GM20000 (cell line): ENCODE measurements around the gene MET.
"Not testable (repeated sequence)": the region's sequence is repeated elsewhere in the genome, so short reads cannot be mapped to it uniquely, and the experiment has no call there.

Experiments
- DNase-seq: peaks from one replicate; pipeline ENCODE4 v3.0.0; 2012; ENCODE audit warnings: low spot score
- CTCF ChIP-seq: IDR thresholded peaks from 2 replicates; pipeline ENCODE4 v1.5.1; 2012; ENCODE audit warnings: mild to moderate bottlenecking, control low read depth; ENCODE audit errors: extremely low read depth, missing control alignments

Gene MET

DNA sequence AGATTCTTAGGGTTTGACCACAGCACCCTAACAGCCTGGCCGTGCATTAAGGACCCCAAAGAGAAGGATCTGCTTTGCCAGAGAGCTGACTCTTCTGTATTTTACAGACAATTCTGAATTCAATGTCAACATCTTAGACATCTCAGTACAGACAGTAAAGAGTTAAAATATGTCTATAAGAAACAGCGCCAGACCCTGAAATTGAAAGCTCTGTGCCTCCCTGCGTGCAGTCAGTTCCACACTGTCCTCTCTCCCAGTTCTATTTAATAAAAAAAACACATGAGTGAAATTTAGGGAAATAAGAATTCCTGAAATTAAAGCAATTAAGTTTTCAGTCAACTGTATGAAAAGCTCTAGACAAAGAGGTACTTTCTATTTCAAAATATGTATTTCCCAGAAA is 45.1 kb downstream of the MET start:
- TF ChIP-seq CTCF, result no peak
- no peak for DNase-seq

DNA sequence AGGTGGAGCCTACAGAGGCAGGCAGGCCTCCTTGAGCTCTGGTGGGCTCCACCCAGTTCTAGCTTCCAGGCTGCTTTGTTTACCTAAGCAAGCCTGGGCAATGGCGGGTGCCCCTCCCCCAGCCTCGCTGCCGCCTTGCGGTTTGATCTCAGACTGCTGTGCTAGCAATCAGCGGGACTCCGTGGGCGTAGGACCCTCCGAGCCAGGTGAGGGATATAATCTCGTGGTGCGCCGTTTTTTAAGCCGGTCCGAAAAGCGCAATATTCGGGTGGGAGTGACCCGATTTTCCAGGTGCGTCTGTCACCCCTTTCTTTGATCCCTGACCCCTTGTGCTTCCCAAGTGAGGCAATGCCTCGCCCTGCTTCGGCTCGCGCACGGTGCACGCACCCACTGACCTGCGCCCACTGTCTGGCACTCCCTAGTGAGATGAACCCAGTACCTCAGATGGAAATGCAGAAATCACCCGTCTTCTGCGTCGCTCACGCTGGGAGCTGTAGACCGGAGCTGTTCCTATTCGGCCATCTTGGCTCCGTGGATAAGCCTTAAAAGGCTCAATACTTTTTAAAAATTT is 52.0 kb downstream of the MET start:
- not testable (repeated sequence) for DNase-seq

DNA sequence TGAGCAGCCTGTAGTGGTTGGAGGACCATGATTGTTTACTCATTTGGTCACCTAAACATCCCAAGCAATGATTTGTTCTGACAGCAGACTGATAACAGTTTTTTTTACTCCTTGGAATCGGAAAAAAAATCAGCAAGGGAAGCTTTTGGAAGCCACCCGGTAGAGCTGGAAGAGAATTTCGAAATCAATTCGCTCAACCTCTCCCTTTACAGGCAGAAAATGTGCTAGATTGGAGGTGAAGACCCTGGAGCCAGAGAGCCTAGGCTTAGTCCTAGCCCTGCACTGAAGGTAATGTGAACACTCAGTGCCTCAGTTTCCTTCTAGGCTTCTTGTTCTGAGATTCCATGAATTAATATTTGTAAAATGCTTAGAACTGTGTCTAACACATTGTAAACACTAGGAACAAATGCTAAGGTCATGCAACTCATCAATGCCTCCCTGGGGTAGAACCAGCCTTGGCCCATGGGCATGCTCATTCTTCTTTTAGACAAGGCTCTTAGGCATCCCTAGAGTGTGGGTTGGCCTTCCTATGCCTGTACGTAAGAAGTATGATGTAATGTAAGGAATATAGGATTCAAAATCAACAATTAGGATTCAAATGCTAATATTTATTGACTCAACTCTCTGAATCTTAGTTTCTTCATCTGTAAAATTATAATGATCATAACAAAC is 52.7 kb downstream of the MET start:
- no peak for TF ChIP-seq CTCF
- no peak for DNase-seq

- DNase-seq, result no peak
- no peak for TF ChIP-seq CTCF
These were observed 54.2 kb downstream of the MET start for GRCh38 chr7:116726149-116726548.

DNA sequence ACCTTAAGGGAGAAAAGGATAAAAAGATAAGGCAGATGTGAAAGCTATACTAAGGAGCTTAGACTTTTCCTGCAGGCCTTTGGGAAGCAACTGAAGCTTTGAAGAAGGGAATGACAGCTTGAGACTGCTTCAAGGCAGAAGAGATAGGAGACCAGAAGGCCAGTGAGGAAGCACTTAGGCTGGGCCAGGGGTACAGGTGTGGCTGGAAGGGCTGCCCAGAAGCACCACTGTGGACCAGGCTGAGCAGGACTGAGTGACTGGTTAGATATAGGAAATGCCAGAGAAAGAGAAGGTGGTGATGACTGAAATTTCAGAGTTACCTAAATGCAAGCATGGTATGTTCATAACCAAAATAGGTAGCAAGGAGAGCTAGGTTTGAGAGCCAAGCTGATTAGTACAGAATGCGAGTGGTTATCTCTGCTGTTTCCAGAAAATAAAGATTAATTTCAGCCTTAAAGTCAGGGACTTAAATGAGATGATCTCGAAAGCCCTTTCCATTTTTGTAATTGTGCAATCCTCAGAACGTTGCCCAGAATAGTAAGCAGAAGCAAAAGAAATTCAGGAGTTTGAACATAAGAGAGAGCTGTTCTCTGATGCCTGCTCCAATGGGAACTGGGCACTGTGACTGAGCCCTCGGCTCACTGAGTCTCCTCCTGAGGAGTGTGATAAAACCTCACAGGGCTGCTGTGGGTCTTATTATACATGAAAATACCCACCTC is 54.9 kb downstream of the MET start:
- no peak for DNase-seq
- TF ChIP-seq CTCF, result no peak

GRCh38 chr7:116727432-116728009 is 55.5 kb downstream of the MET start:
- TF ChIP-seq CTCF, result no peak
- no peak for DNase-seq

- DNase-seq, result no peak
- no peak for TF ChIP-seq CTCF
These were observed 56.4 kb downstream of the MET start for GRCh38 chr7:116728413-116728812.
